Inflammatory macrophage treated with lipopolysaccharide for 4 hours (primary cell): ENCODE results near the gene ICA1L.

Experiments used
- DNase-seq: peaks from one replicate; pipeline ENCODE4 v3.0.0-alpha.2; 2020

Gene ICA1L

GRCh38 chr2:202723746-202724145, 147.8 kb downstream of the ICA1L start:
- peak; percentile 62 for DNase-seq
